BJ (cell line): ENCODE data around the gene PADI4. TPM values are rescaled to one million over a fixed set of nuclear protein-coding genes. Genes with fewer than 3 reads are reported as not detected.
"Not testable (repeated sequence)": the region's sequence is repeated elsewhere in the genome, so short reads cannot be mapped to it uniquely, and the experiment has no call there.

ENCODE experiments used
- CTCF ChIA-PET: fragments of 350-600 bp; formaldehyde crosslinking; extraction: SDS; loops from one replicate; lab custom pipeline; 2021; ENCODE audit warnings: antibody characterized with exemption, inconsistent platforms; lab: Yijun Ruan, JAX
- POLR2A ChIA-PET: fragments of 300-600 bp; sonication (Branson Sonifier 250); formaldehyde crosslinking; extraction: SDS; loops from one replicate; lab custom pipeline; 2021; ENCODE audit warnings: antibody characterized with exemption; lab: Charles Lee
- DNase-seq: peaks from one replicate; pipeline ENCODE4 v3.0.0-alpha.2; 2011; ENCODE audit warnings: low read depth
- H3K27me3 ChIP-seq: 2 replicates; pipeline ENCODE4 v1.6.0; 2011; ENCODE audit warnings: low read length; ENCODE audit not compliant: control insufficient read depth, insufficient read depth
- H3K36me3 ChIP-seq: 2 replicates; pipeline ENCODE4 v1.5.1; 2011; ENCODE audit warnings: low read length; ENCODE audit not compliant: control insufficient read depth, insufficient read depth
- H3K4me3 ChIP-seq: 2 replicates; pipeline ENCODE4 v1.5.1; 2011; ENCODE audit warnings: low read depth, mild to moderate bottlenecking, control low read depth, low read length
- polyA plus RNA-seq: library from polyadenylated mRNA; depleted of rRNA; stranded (reverse); fragments of >200 nt; gene quantifications from 2 replicates; pipeline ENCODE4 v1.2.3, GENCODE V29; 2011
- TF ChIP-seq, protein P1 (sequence below): IDR thresholded peaks from 2 replicates; pipeline ENCODE4 v1.5.1; 2011; ENCODE audit warnings: low read depth, mild to moderate bottlenecking, control low read depth, inconsistent platforms, low read length, moderate library complexity; ENCODE audit not compliant: insufficient read depth

Gene PADI4
- polyA plus RNA-seq, 1 experiment: not detected

- no peak for DNase-seq
- CTCF ChIA-PET: no interaction called here
- H3K27me3 ChIP-seq: peaks cover 8% of the 10 kb centered on the region
- no peak overlapping the region for H3K4me3 ChIP-seq
- no peaks in the 10 kb centered on the region for H3K36me3 ChIP-seq
- POLR2A ChIA-PET: no interaction called here
- TF ChIP-seq, protein P1, sequence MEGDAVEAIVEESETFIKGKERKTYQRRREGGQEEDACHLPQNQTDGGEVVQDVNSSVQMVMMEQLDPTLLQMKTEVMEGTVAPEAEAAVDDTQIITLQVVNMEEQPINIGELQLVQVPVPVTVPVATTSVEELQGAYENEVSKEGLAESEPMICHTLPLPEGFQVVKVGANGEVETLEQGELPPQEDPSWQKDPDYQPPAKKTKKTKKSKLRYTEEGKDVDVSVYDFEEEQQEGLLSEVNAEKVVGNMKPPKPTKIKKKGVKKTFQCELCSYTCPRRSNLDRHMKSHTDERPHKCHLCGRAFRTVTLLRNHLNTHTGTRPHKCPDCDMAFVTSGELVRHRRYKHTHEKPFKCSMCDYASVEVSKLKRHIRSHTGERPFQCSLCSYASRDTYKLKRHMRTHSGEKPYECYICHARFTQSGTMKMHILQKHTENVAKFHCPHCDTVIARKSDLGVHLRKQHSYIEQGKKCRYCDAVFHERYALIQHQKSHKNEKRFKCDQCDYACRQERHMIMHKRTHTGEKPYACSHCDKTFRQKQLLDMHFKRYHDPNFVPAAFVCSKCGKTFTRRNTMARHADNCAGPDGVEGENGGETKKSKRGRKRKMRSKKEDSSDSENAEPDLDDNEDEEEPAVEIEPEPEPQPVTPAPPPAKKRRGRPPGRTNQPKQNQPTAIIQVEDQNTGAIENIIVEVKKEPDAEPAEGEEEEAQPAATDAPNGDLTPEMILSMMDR: no peak
Measured at GRCh38 chr1:17315542-17316130, 7.6 kb downstream of the PADI4 start.

- no peak for DNase-seq
- POLR2A ChIA-PET: no interaction called here
- no peak overlapping the region for H3K4me3 ChIP-seq
- CTCF ChIA-PET: interaction anchor here (0.8 kb wide), 1 partner anchor 16 kb away, joined by 3 read pairs; no protein-coding TSS in a partner anchor
- TF ChIP-seq, protein P1: no peak
- H3K36me3 ChIP-seq: no peaks in the 10 kb centered on the region
- peaks cover 8% of the 10 kb centered on the region for H3K27me3 ChIP-seq
Measured at GRCh38 chr1:17316704-17317103, 8.7 kb downstream of the PADI4 start.

GRCh38 chr1:17318262-17318661 lies 10.3 kb downstream of the PADI4 start:
- ChIA-PET CTCF (interaction anchor here (0.6 to 2.0 kb wide), 2 partner anchors 16 to 18 kb away, joined by 4 to 5 read pairs; no protein-coding TSS in a partner anchor), POLR2A (no interaction called here)

DNA sequence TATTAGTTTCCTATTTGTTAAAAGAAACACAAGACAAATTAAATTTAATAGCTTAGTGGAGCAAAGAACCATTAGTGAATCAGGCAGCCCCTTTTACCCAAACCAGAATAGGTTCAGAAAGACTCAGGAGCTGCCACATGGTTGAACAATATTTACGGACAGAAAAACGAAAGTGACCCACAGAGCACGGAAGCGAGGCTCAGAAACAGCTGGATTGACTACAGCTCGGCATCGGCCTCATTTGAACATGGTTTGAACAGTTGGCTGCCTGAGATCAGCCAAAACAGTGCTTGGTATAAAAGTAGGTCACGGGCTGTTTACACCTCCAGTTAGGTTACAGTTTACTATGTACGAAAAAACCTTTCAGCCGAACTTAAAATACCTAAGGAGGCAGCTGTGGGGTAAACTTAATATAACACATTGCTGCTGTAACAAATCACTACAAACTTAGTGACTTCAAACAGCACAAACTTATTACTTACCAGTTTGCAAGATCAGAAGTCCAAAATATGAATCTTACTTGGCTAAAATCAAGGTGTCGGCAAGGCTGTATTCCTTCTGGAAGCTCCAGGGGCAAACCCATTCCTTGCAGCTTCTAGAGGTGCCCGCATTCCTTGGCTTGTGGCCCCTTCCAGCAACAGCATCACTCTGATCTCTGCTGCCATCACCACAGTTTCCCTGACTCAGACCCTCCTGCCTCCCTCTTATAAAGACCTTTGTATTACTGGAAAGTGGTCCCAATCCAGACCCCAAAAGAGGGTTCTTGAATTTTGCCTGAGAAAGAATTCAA lies 11.8 kb downstream of the PADI4 start:
- no peak overlapping the region for H3K4me3 ChIP-seq
- TF ChIP-seq, protein P1: no peak
- DNase-seq: no peak
- CTCF ChIA-PET: interaction anchor here (2.0 kb wide), 1 partner anchor 17 kb away, joined by 5 read pairs; no protein-coding TSS in a partner anchor
- no peaks in the 10 kb centered on the region for H3K36me3 ChIP-seq
- H3K27me3 ChIP-seq: peaks cover 6% of the 10 kb centered on the region
- POLR2A ChIA-PET: no interaction called here

More at GRCh38 chr1:17318262-17318661, 10.3 kb downstream of the PADI4 start:
- Histone ChIP-seq H3K27me3 (peaks cover 8% of the 10 kb centered on the region), H3K4me3 (no peak overlapping the region), H3K36me3 (no peaks in the 10 kb centered on the region)
- TF ChIP-seq, protein P1: no peak
- no peak for DNase-seq

- DNase-seq, H3K27me3 ChIP-seq, H3K4me3 ChIP-seq, H3K36me3 ChIP-seq, POLR2A ChIA-PET: not testable (repeated sequence)
- CTCF ChIA-PET: interaction anchor here (1.4 kb wide), 1 partner anchor 15 kb away, joined by 3 read pairs; no protein-coding TSS in a partner anchor
Measured at GRCh38 chr1:17321857-17322390, 13.9 kb downstream of the PADI4 start.
